ENCODE measurements around the gene ZNF438. TPM values are rescaled to one million over a fixed set of nuclear protein-coding genes. Genes with fewer than 3 reads are reported as not detected.
"Not testable (repeated sequence)": the region's sequence is repeated elsewhere in the genome, so short reads cannot be mapped to it uniquely, and the experiment has no call there.

Gene ZNF438
- total RNA-seq, 1 experiment from 2014 or later = 0.83 TPM

DNA sequence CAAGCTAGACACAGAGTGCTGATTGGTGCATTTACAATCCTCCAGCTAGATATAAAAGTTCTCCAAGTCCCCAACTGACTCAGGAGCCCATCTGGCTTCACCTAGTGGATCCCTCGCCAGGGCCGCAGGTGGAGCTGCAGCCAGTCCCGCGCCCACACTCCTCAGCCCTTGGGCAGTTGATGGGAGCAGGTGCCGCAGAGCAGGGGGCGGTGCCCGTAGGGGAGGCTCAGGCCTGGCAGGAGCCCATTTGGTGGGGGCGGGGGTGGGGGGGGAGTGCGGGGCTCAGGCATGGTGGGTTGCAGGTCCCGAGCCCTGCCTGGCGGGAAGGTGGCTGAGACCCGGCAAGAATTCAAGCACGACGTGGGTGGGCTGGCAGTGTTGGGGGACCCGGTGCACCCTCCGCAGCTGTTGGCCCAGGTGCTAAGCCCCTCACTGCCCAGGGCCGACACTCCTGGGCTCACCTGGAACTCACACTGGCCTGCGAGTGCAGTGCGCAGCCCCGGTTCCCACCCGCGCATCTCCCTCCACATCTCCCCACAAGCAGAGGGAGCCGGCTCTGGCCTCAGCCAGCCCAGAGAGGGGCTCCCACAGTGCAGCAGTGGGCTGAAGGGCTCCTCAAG, 101.7 kb downstream of the ZNF438 start:
- H3K79me2 ChIP-seq (ENCODE audit: insufficient read depth, low read length) = no peaks in the 10 kb centered on the region
- Mint-ChIP-seq H3K4me1 (no peaks in the 10 kb centered on the region), H3K27ac (no peak overlapping the region), H3K9me3 (peaks cover 23 to 24% of the 10 kb centered on the region in 2 experiments), H3K27me3 (ENCODE audit: low read depth) (no peaks in the 10 kb centered on the region; the same call in 1 of the 2 replicates), H3K4me3 (no peak overlapping the region), H3K36me3 (ENCODE audit: insufficient read depth in 1 of 3, low read depth in 3 of 3) (peaks cover 18 to 30% (median 23%) of the 10 kb centered on the region in 3 experiments)
- H3K14ac ChIP-seq (ENCODE audit: insufficient read depth, low read length) = no peak overlapping the region
- no peaks in the 10 kb centered on the region for H3K4me1 ChIP-seq (ENCODE audit: insufficient read depth, low read length)
- DNase-seq = no peak
- H3K18ac ChIP-seq (ENCODE audit: insufficient read length, low read depth, low read length) = no peak overlapping the region
- no peaks in the 10 kb centered on the region for H4K20me1 ChIP-seq (ENCODE audit: control insufficient read depth, insufficient read depth, insufficient read length)
- H4K5ac ChIP-seq (ENCODE audit: insufficient read length, low read depth, low read length) = no peak overlapping the region
- no peak overlapping the region for H2BK20ac ChIP-seq (ENCODE audit: low read depth, low read length, poor library complexity, severe bottlenecking)
- no peak overlapping the region for H4K91ac ChIP-seq (ENCODE audit: insufficient read length, low read depth, low read length)
- no peak overlapping the region for H3K9ac ChIP-seq (ENCODE audit: extremely low read depth, insufficient read length, low read length)
- no peaks in the 10 kb centered on the region for H3K23me2 ChIP-seq (ENCODE audit: insufficient read length, low read depth, low read length, poor library complexity, severe bottlenecking)
- H2BK120ac ChIP-seq (ENCODE audit: low read depth, low read length, poor library complexity, severe bottlenecking) = no peak overlapping the region
- H2AFZ ChIP-seq (ENCODE audit: low read length) = no peak overlapping the region
- no peak overlapping the region for H2BK15ac ChIP-seq (ENCODE audit: low read depth, low read length)
- no peak overlapping the region for H3K4me2 ChIP-seq (ENCODE audit: insufficient read depth, insufficient read length, low read length)
- no CpG with 5 or more reads among the region's 23 CpGs for WGBS (ENCODE audit: extremely low coverage, insufficient read length, low lambda C conversion rate)
- H4K8ac ChIP-seq (replicated peaks; ENCODE audit: insufficient read length, low read depth, low read length) = no peak overlapping the region
- H3K79me1 ChIP-seq (ENCODE audit: insufficient read depth, low read depth, low read length, poor library complexity, severe bottlenecking) = no peaks in the 10 kb centered on the region
- no peak overlapping the region for H2BK12ac ChIP-seq (ENCODE audit: insufficient read length, low read depth, low read length)
- no peak overlapping the region for H3T11ph ChIP-seq (ENCODE audit: low read length)
- no peak overlapping the region for H2AK5ac ChIP-seq (ENCODE audit: insufficient read length, low read length)
- no peak overlapping the region for H2BK5ac ChIP-seq (ENCODE audit: insufficient read length, low read length)
- no peaks in the 10 kb centered on the region for H3K27me3 ChIP-seq (ENCODE audit: insufficient read depth, low read length)
- H3K27ac ChIP-seq (ENCODE audit: insufficient read length, low read depth, low read length) = no peak overlapping the region
- no peak for TF ChIP-seq CTCF (conservative IDR thresholded peaks at IDR 0.05)
- H3K4ac ChIP-seq (ENCODE audit: low read depth, low read length) = no peak overlapping the region
- no peak overlapping the region for H3K23ac ChIP-seq (ENCODE audit: insufficient read length, low read depth, low read length)
- H3K56ac ChIP-seq (ENCODE audit: insufficient read length, low read depth, low read length) = no peak overlapping the region
- H3K9me3 ChIP-seq (ENCODE audit: control insufficient read depth, low read depth, low read length) = no peaks in the 10 kb centered on the region

DNA sequence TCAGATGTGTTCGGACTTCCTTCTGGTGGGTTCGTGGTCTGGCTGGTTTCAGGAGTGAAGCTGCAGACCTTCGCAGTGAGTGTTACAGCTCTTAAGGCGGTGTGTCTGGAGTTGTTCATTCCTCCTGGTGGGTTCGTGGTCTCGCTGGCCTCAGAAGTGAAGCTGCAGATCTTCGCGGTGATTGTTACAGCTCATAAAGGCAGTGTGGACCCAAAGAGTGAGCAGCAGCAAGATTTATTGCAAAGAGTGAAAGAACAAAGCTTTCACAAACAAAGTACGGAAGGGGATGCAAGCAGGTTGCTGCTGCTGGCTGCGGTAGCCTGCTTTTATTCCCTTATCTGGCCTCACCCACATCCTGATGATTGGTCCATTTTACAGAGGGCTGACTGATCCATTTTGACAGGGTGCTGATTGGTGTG, 102.3 kb downstream of the ZNF438 start:
- not testable (repeated sequence) for H3K27me3 ChIP-seq (ENCODE audit: insufficient read depth, low read length); H2BK5ac ChIP-seq (ENCODE audit: insufficient read length, low read length); H3K9ac ChIP-seq (ENCODE audit: extremely low read depth, insufficient read length, low read length); H4K5ac ChIP-seq (ENCODE audit: insufficient read length, low read depth, low read length); H3K14ac ChIP-seq (ENCODE audit: insufficient read depth, low read length); H3K23ac ChIP-seq (ENCODE audit: insufficient read length, low read depth, low read length); H4K8ac ChIP-seq (replicated peaks; ENCODE audit: insufficient read length, low read depth, low read length); H3K27ac Mint-ChIP-seq; H3K79me1 ChIP-seq (ENCODE audit: insufficient read depth, low read depth, low read length, poor library complexity, severe bottlenecking); H2BK12ac ChIP-seq (ENCODE audit: insufficient read length, low read depth, low read length); H2AK5ac ChIP-seq (ENCODE audit: insufficient read length, low read length); H3K27ac ChIP-seq (ENCODE audit: insufficient read length, low read depth, low read length); H3K56ac ChIP-seq (ENCODE audit: insufficient read length, low read depth, low read length); H3T11ph ChIP-seq (ENCODE audit: low read length); H3K79me2 ChIP-seq (ENCODE audit: insufficient read depth, low read length); DNase-seq; H3K4me1 Mint-ChIP-seq; H3K23me2 ChIP-seq (ENCODE audit: insufficient read length, low read depth, low read length, poor library complexity, severe bottlenecking); H3K18ac ChIP-seq (ENCODE audit: insufficient read length, low read depth, low read length); H2BK20ac ChIP-seq (ENCODE audit: low read depth, low read length, poor library complexity, severe bottlenecking); H4K20me1 ChIP-seq (ENCODE audit: control insufficient read depth, insufficient read depth, insufficient read length); H3K4ac ChIP-seq (ENCODE audit: low read depth, low read length); H4K91ac ChIP-seq (ENCODE audit: insufficient read length, low read depth, low read length); H2AFZ ChIP-seq (ENCODE audit: low read length); H3K9me3 ChIP-seq (ENCODE audit: control insufficient read depth, low read depth, low read length); H2BK15ac ChIP-seq (ENCODE audit: low read depth, low read length); H3K4me3 Mint-ChIP-seq; H2BK120ac ChIP-seq (ENCODE audit: low read depth, low read length, poor library complexity, severe bottlenecking); H3K4me1 ChIP-seq (ENCODE audit: insufficient read depth, low read length); H3K27me3 Mint-ChIP-seq (ENCODE audit: low read depth); H3K4me2 ChIP-seq (ENCODE audit: insufficient read depth, insufficient read length, low read length)
- no CpG with 5 or more reads among the region's 10 CpGs for WGBS (ENCODE audit: extremely low coverage, insufficient read length, low lambda C conversion rate)
- H3K9me3 Mint-ChIP-seq = peaks cover 27 to 28% of the 10 kb centered on the region in 2 experiments
- peaks cover 21 to 34% (median 26%) of the 10 kb centered on the region in 3 experiments for H3K36me3 Mint-ChIP-seq (ENCODE audit: insufficient read depth in 1 of 3, low read depth in 3 of 3)
